CD14-positive monocyte (primary cell): ENCODE results near the gene DNA2. TPM values are rescaled to one million over a fixed set of nuclear protein-coding genes. Genes with fewer than 3 reads are reported as not detected.

ENCODE experiments used
- DNase-seq, 3 donors: peaks; one replicate each; pipeline ENCODE4 v3.0.0-alpha.2; 2011 to 2022
- H2AFZ ChIP-seq: 2 replicates; pipeline ENCODE4 v1.6.0; 2012; ENCODE audit warnings: mild to moderate bottlenecking, low read depth, low read length, inconsistent platforms; ENCODE audit not compliant: insufficient read depth, poor library complexity, severe bottlenecking
- H3K27ac ChIP-seq, 2 donors: 1 replicate in 1 of 2; 2 replicates in 1 of 2; pipeline ENCODE4 v1.5.1; 2012 to 2013; ENCODE audit warnings: low read length in 2 of 2, control low read depth in 1 of 2, inconsistent platforms in 1 of 2, low read depth in 1 of 2, mild to moderate bottlenecking in 1 of 2
- H3K27me3 ChIP-seq, 2 donors: one replicate each; pipeline versions ENCODE4 v1.6.0 to v1.6.1; 2011 to 2013; ENCODE audit warnings: low read length in 2 of 2; ENCODE audit not compliant: control insufficient read depth in 2 of 2, insufficient read depth in 2 of 2
- H3K36me3 ChIP-seq, 2 donors: replicated peaks in 1 of 2; 1 replicate in 1 of 2; 2 replicates in 1 of 2; pipeline versions ENCODE4 v1.5.1 to v1.6.1; 2012 to 2013; ENCODE audit warnings: low read length in 2 of 2, control low read depth in 1 of 2, inconsistent platforms in 1 of 2, mild to moderate bottlenecking in 1 of 2; ENCODE audit not compliant: insufficient read depth in 2 of 2, control insufficient read depth in 1 of 2
- H3K4me1 ChIP-seq, 2 donors: 1 replicate in 1 of 2; 2 replicates in 1 of 2; pipeline versions ENCODE4 v1.5.1 to v1.6.1; 2012 to 2013; ENCODE audit warnings: low read length in 2 of 2, control low read depth in 1 of 2, inconsistent platforms in 1 of 2, mild to moderate bottlenecking in 1 of 2, moderate library complexity in 1 of 2; ENCODE audit not compliant: insufficient read depth in 2 of 2, control insufficient read depth in 1 of 2
- H3K4me2 ChIP-seq: replicated peaks from 2 replicates; pipeline ENCODE3; 2012; ENCODE audit warnings: low read length, moderate library complexity, mild to moderate bottlenecking; ENCODE audit not compliant: poor library complexity, severe bottlenecking; ENCODE audit errors: extremely low read depth
- H3K4me3 ChIP-seq, 3 experiments: fragments of 200-600 bp in 1 of 3; sonication (generic) in 1 of 3; replicated peaks in 1 of 3; 1 replicate in 2 of 3; 2 replicates in 1 of 3; pipeline ENCODE4 v1.5.1; 2011 to 2013; ENCODE audit warnings: low read length in 3 of 3, mild to moderate bottlenecking in 3 of 3, control low read depth in 2 of 3, low read depth in 2 of 3, inconsistent platforms in 1 of 3, moderate library complexity in 1 of 3
- H3K79me2 ChIP-seq: 2 replicates; pipeline ENCODE4 v1.6.0; 2012; ENCODE audit warnings: mild to moderate bottlenecking, control low read depth, inconsistent platforms, low read length, moderate library complexity; ENCODE audit not compliant: insufficient read depth
- H3K9ac ChIP-seq: 2 replicates; pipeline ENCODE4 v1.6.0; 2017; ENCODE audit warnings: low read length, mild to moderate bottlenecking; ENCODE audit not compliant: insufficient read depth, poor library complexity, severe bottlenecking
- H3K9me3 ChIP-seq, 2 donors: replicated peaks in 1 of 2; 1 replicate in 1 of 2; 2 replicates in 1 of 2; pipeline versions ENCODE4 v1.5.1 to v1.6.1; 2012 to 2013; ENCODE audit warnings: low read length in 2 of 2, control low read depth in 1 of 2; ENCODE audit not compliant: control insufficient read depth in 1 of 2, insufficient read depth in 1 of 2
- H4K20me1 ChIP-seq: 2 replicates; pipeline ENCODE4 v1.6.0; 2012; ENCODE audit warnings: mild to moderate bottlenecking, low read length, control low read depth, moderate library complexity; ENCODE audit not compliant: insufficient read depth
- H3K27ac Mint-ChIP-seq, 7 donors: one replicate each; pipeline ENCODE4 v1.8.0; 2020; ENCODE audit warnings: mild to moderate bottlenecking in 7 of 7, mixed read lengths in 7 of 7, moderate library complexity in 6 of 7, inconsistent platforms in 2 of 7
- H3K27me3 Mint-ChIP-seq, 3 donors: one replicate each; pipeline ENCODE4 v1.8.0; 2021 to 2022; ENCODE audit warnings: low read depth in 3 of 3, mild to moderate bottlenecking in 3 of 3, mixed read lengths in 3 of 3, moderate library complexity in 3 of 3, inconsistent platforms in 1 of 3
- H3K36me3 Mint-ChIP-seq, 2 donors: one replicate each; pipeline ENCODE4 v1.8.0; 2020; ENCODE audit warnings: mixed read lengths in 2 of 2, inconsistent platforms in 1 of 2, mild to moderate bottlenecking in 1 of 2
- H3K4me1 Mint-ChIP-seq: one replicate; pipeline ENCODE4 v1.8.0; 2020; ENCODE audit warnings: mild to moderate bottlenecking, mixed read lengths
- H3K4me3 Mint-ChIP-seq, 2 donors: one replicate each; pipeline ENCODE4 v1.8.0; 2020; ENCODE audit warnings: mild to moderate bottlenecking in 2 of 2, mixed read lengths in 2 of 2, moderate library complexity in 1 of 2
- H3K9me3 Mint-ChIP-seq, 7 donors: one replicate each; pipeline ENCODE4 v1.8.0; 2020 to 2022; ENCODE audit warnings: mixed read lengths in 7 of 7, mild to moderate bottlenecking in 6 of 7, moderate library complexity in 6 of 7, inconsistent platforms in 2 of 7
- CTCF ChIP-seq: fragments of 200-600 bp; IDR thresholded peaks from one replicate; pipeline ENCODE4 v1.8.0; 2022; ENCODE audit warnings: antibody characterized with exemption, mild to moderate bottlenecking
- WGBS: methylation state at CpG from one replicate; pipeline ENCODE4 v1.1.5; 2013; ENCODE audit warnings: missing lambda C conversion rate; ENCODE audit not compliant: insufficient coverage; 5-methylcytosine and 5-hydroxymethylcytosine counted together
- intact Hi-C, 2 donors: fragments of 100-400 bp; cut with micrococcal nuclease; formaldehyde crosslinking; loops; one replicate each; pipeline versions ENCODE4 v1.15.0 to v1.15.1; 2023
- polyA plus RNA-seq, 3 donors: library from polyadenylated mRNA; depleted of rRNA in 1 of 3; unstranded in 2 of 3; stranded (reverse) in 1 of 3; fragments of 300-500 nt in 2 of 3; fragments of >200 nt in 1 of 3; fragmentation: Illumina TruSeq in 2 of 3; gene quantifications; 1 replicate in 2 of 3; 2 replicates in 1 of 3; pipeline ENCODE4 v1.2.3, GENCODE V29; 2012 to 2021

DNA2 gene
- polyA plus RNA-seq, 3 donors = 0.08 to 0.99 (median 0.18) TPM

DNA sequence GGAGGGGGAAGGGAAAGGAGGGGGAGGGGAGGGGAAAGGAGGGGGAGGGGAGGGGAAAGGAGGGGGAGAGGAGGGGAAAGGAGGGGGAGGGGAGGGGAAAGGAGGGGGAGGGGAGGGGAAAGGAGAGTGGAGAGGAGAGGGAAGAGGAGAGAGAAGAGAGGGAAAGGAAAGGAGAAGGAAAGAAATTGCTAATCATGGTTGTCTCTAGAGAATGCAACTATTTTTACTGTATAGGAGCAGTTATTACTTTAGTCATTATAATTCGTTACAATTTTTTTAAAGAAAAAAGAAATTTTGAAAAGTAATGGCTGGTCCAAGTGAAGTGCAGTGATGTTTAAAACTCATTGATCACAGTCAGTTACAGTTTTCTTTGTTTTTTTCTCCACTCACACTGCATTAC, 31.1 kb upstream of the DNA2 start:
- Mint-ChIP-seq H3K4me3 (no peak overlapping the region), H3K9me3 (no peaks in the 10 kb centered on the region), H3K36me3 (peaks cover 48 to 64% of the 10 kb centered on the region in 2 donors), H3K27ac (no peak overlapping the region), H3K27me3 (no peaks in the 10 kb centered on the region), H3K4me1 (no peaks in the 10 kb centered on the region)
- no peak overlapping the region for H3K27ac ChIP-seq
- intact Hi-C loops = no loop called here
- H3K27me3 ChIP-seq = no peaks in the 10 kb centered on the region
- no peak overlapping the region for H3K4me3 ChIP-seq
- no peaks in the 10 kb centered on the region for H4K20me1 ChIP-seq
- WGBS = no CpG with 5 or more reads among the region's 1 CpG
- no peak for TF ChIP-seq CTCF
- DNase-seq = no peak
- H3K79me2 ChIP-seq = no peaks in the 10 kb centered on the region
- no peak overlapping the region for H3K9ac ChIP-seq
- H3K9me3 ChIP-seq = no peaks in the 10 kb centered on the region
- H2AFZ ChIP-seq = no peak overlapping the region
- H3K36me3 ChIP-seq = peaks cover 44 to 60% of the 10 kb centered on the region in 2 donors
- H3K4me2 ChIP-seq = no peak overlapping the region
- H3K4me1 ChIP-seq = no peaks in the 10 kb centered on the region

GRCh38 chr10:68501691-68502090, 29.9 kb upstream of the DNA2 start:
- H3K4me3 Mint-ChIP-seq = no peak overlapping the region
- no peak overlapping the region for H3K4me2 ChIP-seq
- H3K79me2 ChIP-seq = no peaks in the 10 kb centered on the region
- H3K4me1 ChIP-seq = no peaks in the 10 kb centered on the region
- no peak for DNase-seq
- H3K27ac Mint-ChIP-seq = peak overlapping the region in 3 of 7 donors; percentile 28 to 56 (median 32)
- H3K36me3 Mint-ChIP-seq = peaks cover 48 to 66% of the 10 kb centered on the region in 2 donors
- peaks cover 45 to 65% of the 10 kb centered on the region in 2 donors for H3K36me3 ChIP-seq
- H3K9me3 Mint-ChIP-seq = no peaks in the 10 kb centered on the region
- intact Hi-C loops = no loop called here
- H3K4me1 Mint-ChIP-seq = peaks cover 1% of the 10 kb centered on the region
- H3K27me3 Mint-ChIP-seq = no peaks in the 10 kb centered on the region
- H3K9ac ChIP-seq = no peak overlapping the region
- H2AFZ ChIP-seq = no peak overlapping the region
- no peaks in the 10 kb centered on the region for H4K20me1 ChIP-seq
- H3K27ac ChIP-seq = no peak overlapping the region
- no peaks in the 10 kb centered on the region for H3K9me3 ChIP-seq
- no peak for TF ChIP-seq CTCF
- WGBS = 100% methylated on average over 6 of the region's 7 CpGs
- no peaks in the 10 kb centered on the region for H3K27me3 ChIP-seq
- H3K4me3 ChIP-seq = no peak overlapping the region
